ENCODE data around the gene GMPPA.

DNA sequence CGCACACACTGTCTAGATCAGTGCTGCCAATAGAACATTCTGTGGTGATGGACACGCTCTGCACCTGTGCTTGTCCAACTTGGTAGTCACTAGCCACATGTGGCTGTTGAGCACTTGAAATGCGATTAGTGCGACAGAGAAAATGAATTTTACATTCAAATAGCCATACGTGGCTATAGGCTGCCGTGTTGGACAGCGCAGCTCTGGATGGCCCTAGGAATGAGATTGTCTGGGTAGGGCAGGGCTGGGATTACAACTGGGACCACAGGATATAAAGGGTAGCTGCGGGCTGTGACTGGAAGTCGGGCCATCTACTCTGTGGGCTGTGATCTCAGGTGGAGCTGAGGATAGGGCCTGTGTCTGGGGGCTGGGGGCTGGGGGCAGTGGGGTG, 20.8 kb downstream of the GMPPA start:
- no peak for TF ChIP-seq EZH2 (IDR thresholded peaks at IDR 0.05; ENCODE audit: low read length, missing control alignments)
- TF ChIP-seq, protein P1, sequence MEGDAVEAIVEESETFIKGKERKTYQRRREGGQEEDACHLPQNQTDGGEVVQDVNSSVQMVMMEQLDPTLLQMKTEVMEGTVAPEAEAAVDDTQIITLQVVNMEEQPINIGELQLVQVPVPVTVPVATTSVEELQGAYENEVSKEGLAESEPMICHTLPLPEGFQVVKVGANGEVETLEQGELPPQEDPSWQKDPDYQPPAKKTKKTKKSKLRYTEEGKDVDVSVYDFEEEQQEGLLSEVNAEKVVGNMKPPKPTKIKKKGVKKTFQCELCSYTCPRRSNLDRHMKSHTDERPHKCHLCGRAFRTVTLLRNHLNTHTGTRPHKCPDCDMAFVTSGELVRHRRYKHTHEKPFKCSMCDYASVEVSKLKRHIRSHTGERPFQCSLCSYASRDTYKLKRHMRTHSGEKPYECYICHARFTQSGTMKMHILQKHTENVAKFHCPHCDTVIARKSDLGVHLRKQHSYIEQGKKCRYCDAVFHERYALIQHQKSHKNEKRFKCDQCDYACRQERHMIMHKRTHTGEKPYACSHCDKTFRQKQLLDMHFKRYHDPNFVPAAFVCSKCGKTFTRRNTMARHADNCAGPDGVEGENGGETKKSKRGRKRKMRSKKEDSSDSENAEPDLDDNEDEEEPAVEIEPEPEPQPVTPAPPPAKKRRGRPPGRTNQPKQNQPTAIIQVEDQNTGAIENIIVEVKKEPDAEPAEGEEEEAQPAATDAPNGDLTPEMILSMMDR (conservative IDR thresholded peaks at IDR 0.05 in 1 of 2, IDR thresholded peaks at IDR 0.05 in 1 of 2; ENCODE audit: low read depth in 1 of 2, low read length in 2 of 2) = no peak

Measured in fibroblast of lung (primary cell).